Measurements from ENCODE around the gene SMARCA2.

Gene SMARCA2

DNA sequence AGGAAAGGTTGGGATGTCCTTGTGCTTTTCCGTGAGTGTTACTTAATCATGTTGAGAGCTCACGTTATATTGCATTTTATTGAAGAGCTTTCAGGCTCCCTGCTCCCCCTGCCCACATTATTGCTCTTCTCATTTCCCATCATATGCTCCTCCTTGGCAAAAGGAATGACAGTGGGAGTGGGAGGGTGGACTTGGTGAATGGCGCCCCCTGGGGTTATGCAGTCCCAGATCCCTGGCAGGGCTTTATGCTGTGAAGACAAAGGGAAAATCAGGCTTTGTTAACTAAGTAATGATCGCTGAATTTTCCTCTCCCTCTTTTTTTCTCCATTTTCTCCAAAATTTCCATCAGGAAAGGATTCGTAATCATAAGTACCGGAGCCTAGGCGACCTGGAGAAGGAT is 166.6 kb downstream of the SMARCA2 start:
- no peak for DNase-seq (ENCODE audit: low read depth)
- TF ChIP-seq, protein P1, sequence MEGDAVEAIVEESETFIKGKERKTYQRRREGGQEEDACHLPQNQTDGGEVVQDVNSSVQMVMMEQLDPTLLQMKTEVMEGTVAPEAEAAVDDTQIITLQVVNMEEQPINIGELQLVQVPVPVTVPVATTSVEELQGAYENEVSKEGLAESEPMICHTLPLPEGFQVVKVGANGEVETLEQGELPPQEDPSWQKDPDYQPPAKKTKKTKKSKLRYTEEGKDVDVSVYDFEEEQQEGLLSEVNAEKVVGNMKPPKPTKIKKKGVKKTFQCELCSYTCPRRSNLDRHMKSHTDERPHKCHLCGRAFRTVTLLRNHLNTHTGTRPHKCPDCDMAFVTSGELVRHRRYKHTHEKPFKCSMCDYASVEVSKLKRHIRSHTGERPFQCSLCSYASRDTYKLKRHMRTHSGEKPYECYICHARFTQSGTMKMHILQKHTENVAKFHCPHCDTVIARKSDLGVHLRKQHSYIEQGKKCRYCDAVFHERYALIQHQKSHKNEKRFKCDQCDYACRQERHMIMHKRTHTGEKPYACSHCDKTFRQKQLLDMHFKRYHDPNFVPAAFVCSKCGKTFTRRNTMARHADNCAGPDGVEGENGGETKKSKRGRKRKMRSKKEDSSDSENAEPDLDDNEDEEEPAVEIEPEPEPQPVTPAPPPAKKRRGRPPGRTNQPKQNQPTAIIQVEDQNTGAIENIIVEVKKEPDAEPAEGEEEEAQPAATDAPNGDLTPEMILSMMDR (IDR thresholded peaks at IDR 0.05; ENCODE audit: insufficient read depth, low read depth, low read length, missing control alignments), result peak; percentile 38
- no peak overlapping the region for H3K4me3 ChIP-seq (ENCODE audit: low read depth, low read length)

GRCh38 chr9:2190939-2191608 is 175.9 kb downstream of the SMARCA2 start:
- DNase-seq (ENCODE audit: low read depth), result no peak
- H3K4me3 ChIP-seq (ENCODE audit: low read depth, low read length), result no peak overlapping the region
- TF ChIP-seq, protein P1 (IDR thresholded peaks at IDR 0.05; ENCODE audit: insufficient read depth, low read depth, low read length, missing control alignments), result no peak

DNA sequence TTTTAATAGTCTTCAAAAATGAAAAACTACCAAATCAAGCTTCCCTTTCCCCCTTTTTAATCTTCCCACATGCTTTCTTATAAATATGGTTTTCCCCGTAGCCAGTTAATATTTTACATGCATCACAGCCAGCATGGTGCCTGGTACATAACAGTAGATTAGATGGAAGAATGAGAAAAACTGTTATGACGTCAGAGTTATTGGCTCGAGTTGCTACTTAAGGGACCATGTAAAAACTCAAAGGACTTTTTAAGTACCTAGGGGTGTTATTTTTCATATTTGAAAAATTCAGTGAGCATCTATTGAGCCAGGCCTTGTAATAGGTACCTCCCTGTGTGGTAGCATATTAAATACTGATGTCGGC is 176.4 kb downstream of the SMARCA2 start:
- H3K4me3 ChIP-seq (ENCODE audit: low read depth, low read length), result no peak overlapping the region
- no peak for DNase-seq (ENCODE audit: low read depth)
- TF ChIP-seq, protein P1 (IDR thresholded peaks at IDR 0.05; ENCODE audit: insufficient read depth, low read depth, low read length, missing control alignments), result no peak

- DNase-seq (ENCODE audit: low read depth), result no peak
- H3K4me3 ChIP-seq (ENCODE audit: low read depth, low read length), result no peak overlapping the region
- TF ChIP-seq, protein P1 (IDR thresholded peaks at IDR 0.05; ENCODE audit: insufficient read depth, low read depth, low read length, missing control alignments), result no peak
These were observed 177.3 kb downstream of the SMARCA2 start for GRCh38 chr9:2192356-2192979.

- no peak overlapping the region for H3K4me3 ChIP-seq (ENCODE audit: low read depth, low read length)
- DNase-seq (ENCODE audit: low read depth), result no peak
- TF ChIP-seq, protein P1 (IDR thresholded peaks at IDR 0.05; ENCODE audit: insufficient read depth, low read depth, low read length, missing control alignments), result no peak
These were observed 178.4 kb downstream of the SMARCA2 start for GRCh38 chr9:2193552-2193951.

- DNase-seq (ENCODE audit: low read depth), result no peak
- TF ChIP-seq, protein P1 (IDR thresholded peaks at IDR 0.05; ENCODE audit: insufficient read depth, low read depth, low read length, missing control alignments), result no peak
- H3K4me3 ChIP-seq (ENCODE audit: low read depth, low read length), result no peak overlapping the region
These were observed 180.1 kb downstream of the SMARCA2 start for GRCh38 chr9:2195211-2195610.

- TF ChIP-seq, protein P1 (IDR thresholded peaks at IDR 0.05; ENCODE audit: insufficient read depth, low read depth, low read length, missing control alignments), result no peak
- no peak overlapping the region for H3K4me3 ChIP-seq (ENCODE audit: low read depth, low read length)
- no peak for DNase-seq (ENCODE audit: low read depth)
These were observed 181.6 kb downstream of the SMARCA2 start for GRCh38 chr9:2196757-2197156.
